Spleen (tissue), 11 donors: ENCODE results near the gene PLA2G4D. TPM values are rescaled to one million over a fixed set of nuclear protein-coding genes. Genes with fewer than 3 reads are reported as not detected.

Source experiments
- DNase-seq: peaks from one replicate; pipeline ENCODE4 v3.0.0-alpha.2; 2020
- H3K27ac ChIP-seq, 8 donors: fragments of 200-600 bp; sonication (generic) in 7 of 8; 1 replicate in 4 of 8; 2 replicates in 4 of 8; pipeline versions ENCODE4 v1.5.0 to v1.8.0; 2016 to 2021; ENCODE audit warnings: inconsistent platforms in 4 of 8, mild to moderate bottlenecking in 4 of 8, moderate library complexity in 1 of 8
- H3K27me3 ChIP-seq, 7 donors: fragments of 200-600 bp; sonication (generic) in 6 of 7; replicated peaks in 1 of 7; 1 replicate in 4 of 7; 2 replicates in 3 of 7; pipeline versions ENCODE4 v1.5.0 to v1.8.0; 2016 to 2021; ENCODE audit warnings: inconsistent platforms in 3 of 7, mild to moderate bottlenecking in 1 of 7
- H3K36me3 ChIP-seq, 6 donors: fragments of 200-600 bp; sonication (generic) in 5 of 6; 1 replicate in 4 of 6; 2 replicates in 2 of 6; pipeline versions ENCODE4 v1.5.0 to v1.8.0; 2016 to 2021; ENCODE audit warnings: inconsistent platforms in 2 of 6
- H3K4me1 ChIP-seq, 6 donors: fragments of 200-600 bp; sonication (generic) in 5 of 6; 1 replicate in 3 of 6; 2 replicates in 3 of 6; pipeline versions ENCODE4 v1.5.0 to v1.8.0; 2016 to 2021; ENCODE audit warnings: inconsistent platforms in 3 of 6
- H3K4me3 ChIP-seq, 8 donors: fragments of 200-600 bp; sonication (generic) in 7 of 8; 1 replicate in 4 of 8; 2 replicates in 4 of 8; pipeline versions ENCODE4 v1.5.0 to v1.8.0; 2016 to 2021; ENCODE audit warnings: inconsistent platforms in 4 of 8, mild to moderate bottlenecking in 4 of 8, moderate library complexity in 2 of 8
- H3K9me3 ChIP-seq, 8 donors: fragments of 200-600 bp; sonication (generic) in 7 of 8; 1 replicate in 4 of 8; 2 replicates in 4 of 8; pipeline versions ENCODE4 v1.5.0 to v1.8.0; 2016 to 2021; ENCODE audit warnings: inconsistent platforms in 4 of 8
- POLR2A ChIP-seq, 3 donors: fragments of 450-650 bp; IDR thresholded peaks; one replicate each; pipeline ENCODE4 v1.5.1; 2017; ENCODE audit warnings: antibody characterized with exemption in 3 of 3, mild to moderate bottlenecking in 1 of 3
- POLR2AphosphoS5 ChIP-seq, 3 donors: sonication (generic); formaldehyde crosslinking; IDR thresholded peaks; one replicate each; pipeline ENCODE4 v1.5.1; 2017; ENCODE audit warnings: antibody characterized with exemption in 3 of 3
- WGBS, 5 donors: extraction: QIAGEN DNeasy Blood & Tissue Kit in 3 of 5; methylation state at CpG; one replicate each; pipeline versions ENCODE4 v1.1.5 to v1.1.7; 2013 to 2018; 5-methylcytosine and 5-hydroxymethylcytosine counted together
- intact Hi-C: fragments of 100-400 bp; cut with DNase I; formaldehyde crosslinking; loops from one replicate; pipeline ENCODE4 v1.15.0; 2023; ENCODE audit warnings: low total_unique reads
- polyA plus RNA-seq, 3 donors: library from polyadenylated mRNA; stranded (reverse); fragments of 200-250 nt; gene quantifications; one replicate each; pipeline ENCODE4 v1.2.1, GENCODE V29; 2013
- total RNA-seq, 7 donors: library from RNA; depleted of rRNA in 3 of 7; stranded (reverse); fragments of >200 nt in 3 of 7; fragmentation: NEBNext Ultra II Directional in 4 of 7; extraction: Animal tissue kit (Norgen Biotek cat#: 25700) in 4 of 7; gene quantifications; one replicate each; pipeline versions ENCODE4 v1.1.0 to v1.2.1, GENCODE V29; 2016 to 2021
- TF ChIP-seq, protein P1 (sequence below), 11 experiments: fragments of 200-600 bp in 7 of 11; fragments of 450-650 bp in 4 of 11; sonication (generic) in 4 of 11; IDR thresholded peaks in 8 of 11; conservative IDR thresholded peaks in 3 of 11; 1 replicate in 7 of 11; 2 replicates in 4 of 11; pipeline versions ENCODE4 v1.4.0 to v1.8.0; 2016 to 2021; ENCODE audit warnings: antibody characterized with exemption in 11 of 11, inconsistent platforms in 4 of 11, mild to moderate bottlenecking in 1 of 11
- donor health status: healthy with polysubstance abuse.
- donor health status: DM: no; HTN: no; CAD: no; lungs with moderate emphysema.
- donor health status: DM: no; HTN: no; CAD: no.
- donor health status: Bipolar disorder and iron deficiency.
- donor health status: healthy.
- donor health status: DM: no; HTN: no; CAD: no.
- donor health status: DM: yes; HTN: yes; CAD: no.

The PLA2G4D gene
- total and polyA plus RNA-seq, 10 donors: not detected

DNA sequence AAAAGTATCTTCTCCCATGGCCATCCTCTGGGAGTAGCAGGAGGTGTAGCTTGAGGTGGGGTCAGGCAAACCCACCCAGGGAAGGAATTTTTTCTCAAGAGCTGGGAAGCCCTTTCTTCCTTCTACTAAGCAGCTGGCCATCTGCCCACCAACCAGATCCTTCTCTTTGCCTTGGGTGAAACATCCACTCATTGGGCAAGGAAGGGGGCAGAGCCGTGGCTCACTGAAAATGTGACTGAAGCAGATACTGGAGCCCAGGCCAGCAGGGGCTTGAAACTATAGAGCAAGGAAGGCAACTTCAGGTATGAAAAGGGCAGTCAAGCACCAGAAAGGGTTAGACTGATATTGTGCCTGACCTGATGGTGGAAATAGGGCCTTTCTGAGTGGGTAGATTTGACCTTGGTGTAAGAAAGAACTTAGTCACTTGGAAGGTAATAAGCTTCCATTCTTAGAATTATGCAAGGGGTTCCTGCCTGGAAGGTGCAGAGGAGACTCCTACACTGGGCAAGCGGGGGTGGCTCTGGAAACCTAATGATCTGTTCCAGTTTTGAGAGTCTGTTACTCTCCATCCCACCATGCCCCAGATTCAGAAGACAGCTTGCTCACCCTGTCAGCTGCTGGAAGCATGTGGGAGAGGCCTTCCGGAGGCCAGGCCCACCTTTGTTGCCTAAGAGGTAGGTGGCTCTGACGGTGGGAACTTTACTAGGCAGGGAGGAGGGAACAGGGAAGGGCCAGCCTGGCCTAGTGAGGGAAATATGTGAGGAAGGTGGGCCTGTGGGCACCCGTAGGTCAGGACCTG lies 51.6 kb downstream of the PLA2G4D start:
- intact Hi-C loops: no loop called here
- no peak for DNase-seq
- Histone ChIP-seq H3K36me3 (no peaks in the 10 kb centered on the region), H3K4me1 (no peaks in the 10 kb centered on the region), H3K27ac (no peak overlapping the region), H3K27me3 (no peaks in the 10 kb centered on the region), H3K9me3 (no peaks in the 10 kb centered on the region), H3K4me3 (no peak overlapping the region)
- 82 to 90% (median 87%) methylated on average over 5 of the region's 5 CpGs for WGBS, 5 donors
- no peak for TF ChIP-seq POLR2A (IDR thresholded peaks at IDR 0.05)
- TF ChIP-seq POLR2AphosphoS5 (IDR thresholded peaks at IDR 0.05): no peak
- TF ChIP-seq, protein P1, sequence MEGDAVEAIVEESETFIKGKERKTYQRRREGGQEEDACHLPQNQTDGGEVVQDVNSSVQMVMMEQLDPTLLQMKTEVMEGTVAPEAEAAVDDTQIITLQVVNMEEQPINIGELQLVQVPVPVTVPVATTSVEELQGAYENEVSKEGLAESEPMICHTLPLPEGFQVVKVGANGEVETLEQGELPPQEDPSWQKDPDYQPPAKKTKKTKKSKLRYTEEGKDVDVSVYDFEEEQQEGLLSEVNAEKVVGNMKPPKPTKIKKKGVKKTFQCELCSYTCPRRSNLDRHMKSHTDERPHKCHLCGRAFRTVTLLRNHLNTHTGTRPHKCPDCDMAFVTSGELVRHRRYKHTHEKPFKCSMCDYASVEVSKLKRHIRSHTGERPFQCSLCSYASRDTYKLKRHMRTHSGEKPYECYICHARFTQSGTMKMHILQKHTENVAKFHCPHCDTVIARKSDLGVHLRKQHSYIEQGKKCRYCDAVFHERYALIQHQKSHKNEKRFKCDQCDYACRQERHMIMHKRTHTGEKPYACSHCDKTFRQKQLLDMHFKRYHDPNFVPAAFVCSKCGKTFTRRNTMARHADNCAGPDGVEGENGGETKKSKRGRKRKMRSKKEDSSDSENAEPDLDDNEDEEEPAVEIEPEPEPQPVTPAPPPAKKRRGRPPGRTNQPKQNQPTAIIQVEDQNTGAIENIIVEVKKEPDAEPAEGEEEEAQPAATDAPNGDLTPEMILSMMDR (IDR thresholded peaks at IDR 0.05 in 8 of 11, conservative IDR thresholded peaks at IDR 0.05 in 3 of 11): no peak

DNA sequence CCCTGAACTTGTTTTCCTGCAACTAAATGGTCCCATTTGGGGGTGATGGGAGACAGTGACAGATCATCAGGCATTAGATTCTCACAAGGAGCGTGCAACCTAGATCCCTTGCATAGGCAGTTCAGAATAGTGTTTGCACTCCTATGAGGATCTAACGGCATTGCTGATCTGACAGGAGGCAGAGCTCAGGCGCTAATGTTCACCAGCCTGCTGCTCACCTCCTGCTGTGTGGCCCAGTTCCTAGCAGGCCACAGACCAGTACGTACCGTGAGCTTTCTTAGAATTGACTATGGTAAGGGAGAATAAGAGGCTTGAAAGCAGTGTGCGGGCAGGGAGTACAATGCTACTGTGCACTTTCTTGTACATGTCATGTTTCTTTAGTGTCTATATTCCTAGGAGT lies 56.0 kb downstream of the PLA2G4D start:
- Histone ChIP-seq H3K36me3 (no peaks in the 10 kb centered on the region), H3K4me1 (peaks cover 0 to 18% (median 14%) of the 10 kb centered on the region in 6 donors), H3K27ac (no peak overlapping the region), H3K4me3 (no peak overlapping the region), H3K9me3 (no peaks in the 10 kb centered on the region), H3K27me3 (no peaks in the 10 kb centered on the region)
- DNase-seq: no peak
- TF ChIP-seq POLR2AphosphoS5 (IDR thresholded peaks at IDR 0.05): no peak
- TF ChIP-seq, protein P1 (IDR thresholded peaks at IDR 0.05 in 8 of 11, conservative IDR thresholded peaks at IDR 0.05 in 3 of 11): no peak
- intact Hi-C loops: no loop called here
- 92 to 99% (median 95%) methylated on average over 5 to 6 of the region's 6 CpGs for WGBS, 5 donors

DNA sequence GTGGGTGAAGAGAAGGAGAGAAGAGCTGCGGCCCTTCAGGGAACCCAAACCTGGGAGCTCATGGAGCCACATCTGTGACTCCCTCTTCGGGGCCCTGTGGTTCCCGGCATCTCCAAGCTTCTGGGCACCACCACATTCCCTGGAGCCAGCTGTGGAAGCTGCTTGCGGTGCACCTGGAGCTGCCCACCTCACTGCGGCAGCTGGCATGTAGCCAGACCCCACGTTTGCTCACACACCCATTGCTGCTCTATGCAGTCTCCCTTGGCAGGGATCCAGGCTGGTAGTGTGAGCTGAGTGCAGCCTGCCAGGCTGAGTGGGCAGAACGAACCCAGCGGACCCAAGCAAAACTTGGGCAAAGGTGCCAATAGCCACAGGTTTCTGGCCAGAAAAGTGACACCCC lies 56.7 kb downstream of the PLA2G4D start:
- intact Hi-C loops: no loop called here
- no peak for DNase-seq
- no peak overlapping the region for H3K27ac ChIP-seq

DNA sequence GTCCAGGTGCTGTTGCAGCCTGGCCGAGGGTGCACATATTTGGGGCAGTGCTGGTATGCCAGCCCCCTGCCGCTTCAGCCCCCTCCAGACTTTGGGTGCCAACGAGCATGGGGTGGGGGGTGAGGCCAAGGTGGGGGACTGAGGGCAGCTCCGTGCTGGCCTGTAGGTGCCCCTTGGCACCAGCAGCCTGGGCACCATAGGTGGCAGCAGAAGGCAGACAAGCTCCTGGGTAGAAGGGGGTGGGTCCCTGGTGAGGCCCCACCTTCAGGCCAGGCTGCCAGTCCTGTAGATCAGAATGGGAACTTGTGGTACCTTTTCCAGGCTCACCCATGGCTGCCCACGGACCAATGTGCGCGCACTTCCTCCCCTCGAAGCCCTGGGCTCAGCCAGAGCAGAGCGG lies 57.4 kb downstream of the PLA2G4D start:
- no peak for TF ChIP-seq POLR2AphosphoS5 (IDR thresholded peaks at IDR 0.05)
- TF ChIP-seq, protein P1 (IDR thresholded peaks at IDR 0.05 in 8 of 11, conservative IDR thresholded peaks at IDR 0.05 in 3 of 11): no peak
- TF ChIP-seq POLR2A (IDR thresholded peaks at IDR 0.05): no peak
- WGBS, 5 donors: 84 to 91% (median 86%) methylated on average over 8 to 9 of the region's 9 CpGs
- intact Hi-C loops: no loop called here

More for the DNA sequence above, 56.7 kb downstream of the PLA2G4D start:
- 66 to 80% (median 71%) methylated on average over 8 of the region's 8 CpGs for WGBS, 5 donors
- no peaks in the 10 kb centered on the region for H3K27me3 ChIP-seq
- H3K4me3 ChIP-seq: no peak overlapping the region
- no peaks in the 10 kb centered on the region for H3K36me3 ChIP-seq
- H3K9me3 ChIP-seq: no peaks in the 10 kb centered on the region
- TF ChIP-seq, protein P1 (IDR thresholded peaks at IDR 0.05 in 8 of 11, conservative IDR thresholded peaks at IDR 0.05 in 3 of 11): no peak
- TF ChIP-seq POLR2A (IDR thresholded peaks at IDR 0.05): no peak
- TF ChIP-seq POLR2AphosphoS5 (IDR thresholded peaks at IDR 0.05): no peak
- H3K4me1 ChIP-seq: peaks cover 0 to 18% (median 14%) of the 10 kb centered on the region in 6 donors

More for the DNA sequence above, 57.4 kb downstream of the PLA2G4D start:
- Histone ChIP-seq H3K36me3 (no peaks in the 10 kb centered on the region), H3K9me3 (peaks cover 0 to 3% (median 0%) of the 10 kb centered on the region in 8 donors), H3K27ac (no peak overlapping the region), H3K4me1 (peaks cover 0 to 18% (median 14%) of the 10 kb centered on the region in 6 donors), H3K27me3 (no peaks in the 10 kb centered on the region), H3K4me3 (no peak overlapping the region)
- no peak for DNase-seq
